GM18499 (cell line): Measurements from ENCODE around the gene SLC46A1.

Source experiments
- ATAC-seq: cut with Tn5 transposase; IDR thresholded peaks from one replicate; pipeline ENCODE4 v1.9.1; 2021; ENCODE audit warnings: moderate number of reproducible peaks; ENCODE audit not compliant: insufficient read depth, unreplicated experiment

The SLC46A1 gene

GRCh38 chr17:28363776-28364650, 42.0 kb downstream of the SLC46A1 start:
- ATAC-seq: no peak

- ATAC-seq: no peak
Measured at GRCh38 chr17:28363186-28363585, 42.8 kb downstream of the SLC46A1 start.

DNA sequence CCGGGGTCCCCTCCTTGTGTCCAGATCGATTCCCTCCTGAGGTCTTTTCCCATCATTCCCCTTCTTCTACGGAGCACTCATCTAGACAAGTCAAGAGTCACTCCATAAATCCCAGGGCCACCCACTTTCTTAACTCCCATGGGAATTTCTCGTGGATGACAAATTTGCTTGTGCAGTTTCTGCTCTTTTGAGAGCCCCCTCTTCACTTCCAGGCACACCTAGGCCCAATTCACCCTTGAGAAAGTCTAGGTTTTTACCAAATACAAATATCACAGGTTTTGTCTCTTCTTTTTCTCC, 48.2 kb downstream of the SLC46A1 start:
- no peak for ATAC-seq

- peak; percentile 58 for ATAC-seq
Measured at GRCh38 chr17:28357061-28357900, 48.7 kb downstream of the SLC46A1 start, which contains the start of gene POLDIP2. Gene POLDIP2, minus strand, starts transcription at chr17:28357527. Its CDS starts 79 bp downstream, at chr17:28357448.

- ATAC-seq: no peak
Measured at GRCh38 chr17:28350271-28350670, 55.7 kb downstream of the SLC46A1 start.

DNA sequence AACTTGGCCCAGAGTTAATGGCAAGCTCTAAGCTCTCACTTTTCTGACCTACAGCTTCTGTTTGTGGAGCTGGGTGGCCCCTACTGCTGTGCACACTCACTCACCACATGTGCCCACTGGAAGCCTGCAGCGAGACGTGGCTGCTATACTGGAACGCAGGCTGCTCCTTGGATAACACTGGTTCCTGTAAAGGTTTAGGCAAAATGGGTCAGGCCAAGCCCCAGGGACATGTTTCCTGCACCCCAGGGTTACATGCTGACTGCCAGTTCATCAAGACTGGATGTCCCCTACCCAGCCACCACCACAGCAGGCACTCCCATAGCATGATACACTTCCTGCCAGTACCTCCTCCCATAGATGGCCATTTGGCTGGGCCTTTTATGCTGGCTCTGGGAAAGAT, 57.0 kb downstream of the SLC46A1 start:
- ATAC-seq: no peak

GRCh38 chr17:28347261-28347891, 58.6 kb downstream of the SLC46A1 start:
- ATAC-seq: no peak

DNA sequence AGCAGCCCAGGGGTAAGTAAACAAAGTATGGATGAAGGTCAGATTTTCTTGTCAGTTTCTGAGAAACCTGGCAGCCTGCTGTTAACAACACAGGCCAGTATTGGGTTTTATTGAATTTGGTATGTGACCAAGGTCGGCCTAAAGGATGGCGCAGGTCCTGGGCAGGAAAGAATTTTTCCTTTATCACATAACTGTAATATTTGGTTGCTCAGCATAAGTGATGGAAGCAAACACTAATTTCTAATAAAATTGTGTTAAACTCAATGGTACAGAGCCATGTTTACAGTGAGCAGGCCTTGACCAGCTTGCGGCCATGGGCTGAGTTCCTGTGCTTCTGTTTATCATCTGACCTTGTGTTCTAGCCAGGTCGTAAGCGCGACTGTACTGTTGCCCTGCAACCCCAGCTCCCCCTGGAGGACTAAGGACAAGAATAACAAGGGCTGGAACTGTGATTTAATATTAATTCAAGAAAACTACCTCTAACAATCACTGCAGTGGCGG, 59.2 kb downstream of the SLC46A1 start:
- no peak for ATAC-seq

GRCh38 chr17:28346199-28346580, 59.8 kb downstream of the SLC46A1 start:
- ATAC-seq: no peak

- ATAC-seq: no peak
Measured at GRCh38 chr17:28345419-28346198, 60.4 kb downstream of the SLC46A1 start.
